Panc1 (cell line): ENCODE data around the gene COL6A2. TPM values are rescaled to one million over a fixed set of nuclear protein-coding genes. Genes with fewer than 3 reads are reported as not detected.

ENCODE experiments used
- ATAC-seq: fragments of 200-7000 bp; cut with Tn5 transposase; 2 replicates; pipeline ENCODE4 v1.9.1; 2020; ENCODE audit warnings: mild to moderate bottlenecking, moderate library complexity
- BruUV-seq: library from RNA; stranded (reverse); fragments of 400-500 nt; replicated peaks from 2 replicates; lab custom pipeline; 2021; lab: Mats Ljungman, UMichigan
- CTCF ChIA-PET: fragments of 300-600 bp; sonication (Branson Sonifier 250); formaldehyde crosslinking; loops from one replicate; lab custom pipeline; 2022; ENCODE audit warnings: antibody characterized with exemption; lab: Charles Lee
- POLR2A ChIA-PET: fragments of 300-600 bp; sonication (Branson Sonifier 250); formaldehyde crosslinking; loops from one replicate; lab custom pipeline; 2022; ENCODE audit warnings: antibody characterized with exemption; lab: Charles Lee
- DNase-seq: peaks from one replicate; pipeline ENCODE4 v3.0.0-alpha.2; 2010; ENCODE audit warnings: low read depth, low spot score
- H3K27ac ChIP-seq: 2 replicates; pipeline ENCODE4 v1.5.1; 2011; ENCODE audit warnings: mild to moderate bottlenecking, low read length, inconsistent platforms
- H3K27me3 ChIP-seq: fragments of 200-500 bp; sonication (Bioruptor generic); 2 replicates; pipeline ENCODE4 v1.6.0; 2014; ENCODE audit warnings: low read length, inconsistent platforms; ENCODE audit not compliant: control insufficient read depth, insufficient read depth
- H3K36me3 ChIP-seq: fragments of 200-500 bp; sonication (Bioruptor generic); 2 replicates; pipeline ENCODE4 v1.5.1; 2014; ENCODE audit warnings: inconsistent platforms, mild to moderate bottlenecking, low read length, moderate library complexity; ENCODE audit not compliant: control insufficient read depth, insufficient read depth
- H3K4me1 ChIP-seq: 2 replicates; pipeline ENCODE4 v1.5.1; 2011; ENCODE audit warnings: inconsistent platforms, mild to moderate bottlenecking, low read length, moderate library complexity; ENCODE audit not compliant: control insufficient read depth, insufficient read depth
- H3K4me3 ChIP-seq, 2 experiments: 2 replicates each; pipeline ENCODE4 v1.5.1; 2011 to 2012; ENCODE audit warnings: low read depth in 2 of 2, low read length in 2 of 2, mild to moderate bottlenecking in 2 of 2, inconsistent platforms in 1 of 2, moderate library complexity in 1 of 2
- H3K9me3 ChIP-seq: fragments of 200-500 bp; sonication (Bioruptor generic); 2 replicates; pipeline ENCODE4 v1.5.1; 2014; ENCODE audit warnings: low read depth, mild to moderate bottlenecking, inconsistent platforms, low read length, moderate library complexity; ENCODE audit not compliant: control insufficient read depth, insufficient read depth
- CTCF ChIP-seq: fragments of 450-650 bp; IDR thresholded peaks from 2 replicates; pipeline ENCODE4 v1.5.1; 2017; ENCODE audit warnings: mild to moderate bottlenecking
- POLR2AphosphoS5 ChIP-seq: IDR thresholded peaks from 2 replicates; pipeline ENCODE4 v1.6.1; 2012; ENCODE audit warnings: mild to moderate bottlenecking, low read depth, low read length, moderate library complexity
- SIN3A ChIP-seq: IDR thresholded peaks from 2 replicates; pipeline ENCODE4 v1.6.1; 2012; ENCODE audit warnings: low read depth, mild to moderate bottlenecking, low read length, moderate library complexity, borderline replicate concordance; ENCODE audit not compliant: insufficient read depth
- TCF7L2 ChIP-seq: IDR thresholded peaks from 2 replicates; pipeline ENCODE4 v1.6.1; 2011; ENCODE audit warnings: mild to moderate bottlenecking, low read depth, low read length, inconsistent platforms
- in situ Hi-C: cut with HindIII; loops from 2 replicates; pipeline ENCODE4 v1.10.0; 2016; ENCODE audit warnings: low sequenced_read_pairs, low pct_unique_long_range_greater_than_20kb
- intact Hi-C: fragments of 100-400 bp; cut with micrococcal nuclease; formaldehyde crosslinking; loops from one replicate; pipeline ENCODE4 v1.10.0; 2022; ENCODE audit not compliant: unreplicated experiment
- total RNA-seq: library from RNA; stranded (reverse); gene quantifications from one replicate; pipeline ENCODE4 v1.2.1, GENCODE V29; 2021; ENCODE audit not compliant: unreplicated experiment
- TF ChIP-seq, protein P1 (sequence below), 2 experiments: IDR thresholded peaks; 2 replicates each; pipeline ENCODE4 v1.6.1; 2011 to 2012; ENCODE audit warnings: low read depth in 2 of 2, control low read depth in 1 of 2, low read length in 1 of 2, mild to moderate bottlenecking in 1 of 2, moderate library complexity in 1 of 2; ENCODE audit not compliant: insufficient read depth in 1 of 2

Gene COL6A2
- total RNA-seq, 1 experiment from 2014 or later: 29.9 TPM

- Histone ChIP-seq H3K27me3 (no peaks in the 10 kb centered on the region), H3K4me1 (no peaks in the 10 kb centered on the region), H3K36me3 (no peaks in the 10 kb centered on the region), H3K9me3 (no peaks in the 10 kb centered on the region), H3K27ac (no peak overlapping the region), H3K4me3 (no peak overlapping the region)
- in situ Hi-C loops (no loop called here), intact Hi-C loops (no loop called here)
- peak; percentile 76 for ATAC-seq
- CTCF ChIA-PET: interaction anchor here (0.6 to 1.0 kb wide), 3 partner anchors 10 to 100 kb away, joined by 3 to 7 read pairs (median 4); no protein-coding TSS in a partner anchor
- no peak for DNase-seq
- no TSS peak for BruUV-seq
- POLR2A ChIA-PET: no interaction called here
- TF ChIP-seq TCF7L2: no peak
- TF ChIP-seq SIN3A: no peak
- TF ChIP-seq CTCF: peak; percentile 85
- TF ChIP-seq POLR2AphosphoS5: no peak
- TF ChIP-seq, protein P1, sequence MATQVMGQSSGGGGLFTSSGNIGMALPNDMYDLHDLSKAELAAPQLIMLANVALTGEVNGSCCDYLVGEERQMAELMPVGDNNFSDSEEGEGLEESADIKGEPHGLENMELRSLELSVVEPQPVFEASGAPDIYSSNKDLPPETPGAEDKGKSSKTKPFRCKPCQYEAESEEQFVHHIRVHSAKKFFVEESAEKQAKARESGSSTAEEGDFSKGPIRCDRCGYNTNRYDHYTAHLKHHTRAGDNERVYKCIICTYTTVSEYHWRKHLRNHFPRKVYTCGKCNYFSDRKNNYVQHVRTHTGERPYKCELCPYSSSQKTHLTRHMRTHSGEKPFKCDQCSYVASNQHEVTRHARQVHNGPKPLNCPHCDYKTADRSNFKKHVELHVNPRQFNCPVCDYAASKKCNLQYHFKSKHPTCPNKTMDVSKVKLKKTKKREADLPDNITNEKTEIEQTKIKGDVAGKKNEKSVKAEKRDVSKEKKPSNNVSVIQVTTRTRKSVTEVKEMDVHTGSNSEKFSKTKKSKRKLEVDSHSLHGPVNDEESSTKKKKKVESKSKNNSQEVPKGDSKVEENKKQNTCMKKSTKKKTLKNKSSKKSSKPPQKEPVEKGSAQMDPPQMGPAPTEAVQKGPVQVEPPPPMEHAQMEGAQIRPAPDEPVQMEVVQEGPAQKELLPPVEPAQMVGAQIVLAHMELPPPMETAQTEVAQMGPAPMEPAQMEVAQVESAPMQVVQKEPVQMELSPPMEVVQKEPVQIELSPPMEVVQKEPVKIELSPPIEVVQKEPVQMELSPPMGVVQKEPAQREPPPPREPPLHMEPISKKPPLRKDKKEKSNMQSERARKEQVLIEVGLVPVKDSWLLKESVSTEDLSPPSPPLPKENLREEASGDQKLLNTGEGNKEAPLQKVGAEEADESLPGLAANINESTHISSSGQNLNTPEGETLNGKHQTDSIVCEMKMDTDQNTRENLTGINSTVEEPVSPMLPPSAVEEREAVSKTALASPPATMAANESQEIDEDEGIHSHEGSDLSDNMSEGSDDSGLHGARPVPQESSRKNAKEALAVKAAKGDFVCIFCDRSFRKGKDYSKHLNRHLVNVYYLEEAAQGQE (IDR thresholded peaks at IDR 0.05; ENCODE audit: insufficient read depth in 1 of 2, low read depth in 2 of 2, low read length in 1 of 2): no peak
Measured at GRCh38 chr21:46153247-46154154, 55.6 kb downstream of the COL6A2 start.

DNA sequence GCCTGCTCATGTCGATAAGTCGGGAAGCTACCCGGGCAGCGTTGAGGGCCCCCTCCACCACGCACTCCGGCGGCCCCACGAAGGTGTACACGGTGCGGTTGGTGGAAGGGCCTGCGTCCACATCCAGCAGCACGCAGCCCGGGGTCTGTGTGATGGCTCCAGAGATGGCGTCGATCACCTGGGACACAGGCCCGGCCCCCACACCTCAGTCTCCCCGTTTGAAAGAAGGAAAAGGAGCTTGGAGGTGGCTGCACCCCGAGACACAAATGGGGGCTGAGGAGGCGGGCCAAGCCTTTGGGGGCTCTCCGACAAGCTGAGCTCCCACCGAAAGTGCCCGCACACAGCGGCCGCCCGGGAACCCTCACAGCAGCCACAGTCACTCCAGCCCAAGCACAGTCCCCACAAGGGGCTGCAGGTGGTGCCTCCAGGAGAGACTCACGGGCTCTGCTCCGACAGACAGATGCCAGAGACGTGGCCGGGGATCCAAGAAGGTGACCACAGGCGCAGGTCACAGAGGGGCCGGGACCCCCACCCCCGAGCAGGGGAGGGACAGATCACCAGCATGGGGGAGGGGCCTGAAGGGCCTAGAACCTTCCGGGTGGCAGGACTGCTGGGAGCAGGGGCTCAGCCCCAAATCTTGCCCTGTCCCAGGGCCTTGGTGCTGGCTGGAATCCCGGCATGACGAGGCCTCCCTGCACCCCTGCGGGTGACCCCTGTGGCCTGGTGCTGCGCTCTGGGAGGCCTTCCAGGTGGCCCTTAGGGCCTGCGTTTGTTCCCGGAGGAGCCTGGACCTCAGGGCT lies 56.4 kb downstream of the COL6A2 start:
- Histone ChIP-seq H3K36me3 (no peaks in the 10 kb centered on the region), H3K4me1 (no peaks in the 10 kb centered on the region), H3K27ac (no peak overlapping the region), H3K27me3 (no peaks in the 10 kb centered on the region), H3K4me3 (no peak overlapping the region), H3K9me3 (no peaks in the 10 kb centered on the region)
- in situ Hi-C loops (no loop called here), intact Hi-C loops (no loop called here)
- DNase-seq (no peak), ATAC-seq (no peak)
- TF ChIP-seq POLR2AphosphoS5: no peak
- TF ChIP-seq TCF7L2: no peak
- TF ChIP-seq, protein P1 (IDR thresholded peaks at IDR 0.05; ENCODE audit: insufficient read depth in 1 of 2, low read depth in 2 of 2, low read length in 1 of 2): no peak
- no peak for TF ChIP-seq CTCF
- TF ChIP-seq SIN3A: no peak
- CTCF ChIA-PET: no interaction called here
- POLR2A ChIA-PET: no interaction called here
- no TSS peak for BruUV-seq
